Skeletal muscle satellite cell (primary cell): Measurements from ENCODE around the gene EXTL1.

ENCODE experiments used
- H3K27me3 ChIP-seq: 2 replicates; pipeline ENCODE4 v1.7.0; 2013; ENCODE audit warnings: low read length; ENCODE audit not compliant: control insufficient read depth, insufficient read depth
- H3K36me3 ChIP-seq: 2 replicates; pipeline ENCODE4 v1.7.0; 2013; ENCODE audit warnings: mild to moderate bottlenecking, control low read depth, low read length; ENCODE audit not compliant: insufficient read depth
- H3K4me1 ChIP-seq: 2 replicates; pipeline ENCODE4 v1.7.0; 2013; ENCODE audit warnings: low read length; ENCODE audit not compliant: control insufficient read depth, insufficient read depth
- H3K4me2 ChIP-seq: 2 replicates; pipeline ENCODE4 v1.7.0; 2013; ENCODE audit warnings: mild to moderate bottlenecking, low read length
- H3K4me3 ChIP-seq: 2 replicates; pipeline ENCODE4 v1.7.0; 2013; ENCODE audit warnings: low read length
- H3K9ac ChIP-seq: 2 replicates; pipeline ENCODE4 v1.7.0; 2013; ENCODE audit warnings: mild to moderate bottlenecking, low read depth, low read length, moderate library complexity
- H3K9me3 ChIP-seq: replicated peaks from 2 replicates; pipeline ENCODE4 v1.7.0; 2013; ENCODE audit warnings: mild to moderate bottlenecking, control low read depth, low read length

Gene EXTL1

GRCh38 chr1:26050248-26050640 is 28.7 kb downstream of the EXTL1 start:
- Histone ChIP-seq H3K9ac (no peak overlapping the region), H3K4me2 (no peak overlapping the region), H3K27me3 (peaks cover 85% of the 10 kb centered on the region), H3K9me3 (no peaks in the 10 kb centered on the region), H3K4me3 (no peak overlapping the region), H3K36me3 (no peaks in the 10 kb centered on the region), H3K4me1 (no peaks in the 10 kb centered on the region)

GRCh38 chr1:26053718-26054560 is 32.4 kb downstream of the EXTL1 start:
- H3K9me3 ChIP-seq = no peaks in the 10 kb centered on the region
- no peaks in the 10 kb centered on the region for H3K36me3 ChIP-seq
- no peak overlapping the region for H3K9ac ChIP-seq
- no peak overlapping the region for H3K4me2 ChIP-seq
- H3K4me1 ChIP-seq = no peaks in the 10 kb centered on the region
- H3K4me3 ChIP-seq = no peak overlapping the region
- H3K27me3 ChIP-seq = peaks cover 75% of the 10 kb centered on the region

DNA sequence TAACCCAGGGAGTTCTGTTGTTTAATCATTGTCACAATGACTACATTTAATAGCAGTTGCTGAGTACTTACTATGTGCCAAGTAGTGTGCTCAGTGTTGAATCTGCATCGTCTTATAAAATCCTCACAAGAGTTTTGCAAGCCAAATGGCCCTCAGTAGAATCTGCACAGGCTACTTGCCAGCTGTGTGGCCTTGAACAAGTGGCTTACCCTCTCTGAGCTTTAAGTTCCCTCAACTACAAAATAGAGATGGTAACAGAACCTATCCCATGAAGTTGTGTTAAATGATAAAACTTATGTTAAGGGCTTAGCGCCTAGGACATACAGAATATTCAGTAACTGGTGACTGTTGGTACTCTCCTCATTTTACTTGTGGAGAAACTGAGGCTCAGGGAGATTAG is 33.5 kb downstream of the EXTL1 start:
- no peak overlapping the region for H3K4me2 ChIP-seq
- no peaks in the 10 kb centered on the region for H3K4me1 ChIP-seq
- H3K4me3 ChIP-seq = no peak overlapping the region
- no peaks in the 10 kb centered on the region for H3K36me3 ChIP-seq
- H3K27me3 ChIP-seq = peaks cover 75% of the 10 kb centered on the region
- H3K9me3 ChIP-seq = no peaks in the 10 kb centered on the region
- no peak overlapping the region for H3K9ac ChIP-seq

DNA sequence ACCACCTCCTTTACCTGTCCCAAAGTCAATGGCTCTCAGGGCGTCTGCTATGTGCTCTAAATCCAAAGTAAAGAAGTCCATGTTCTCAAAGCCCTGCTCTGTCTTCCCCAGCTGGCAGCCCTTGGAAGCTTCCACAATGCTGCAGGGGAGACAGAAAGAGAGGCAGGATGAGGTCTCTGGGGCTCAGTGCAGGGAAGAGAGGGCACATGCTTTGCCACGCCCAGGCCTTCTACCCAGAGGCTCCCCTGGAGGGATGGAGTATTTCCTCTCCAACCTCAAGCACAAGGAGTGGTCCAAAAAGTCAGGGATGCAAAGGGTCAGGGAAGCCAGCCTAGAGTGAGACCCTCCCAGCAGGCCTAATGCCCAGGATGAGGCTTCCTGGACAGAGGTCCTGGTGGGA is 35.6 kb downstream of the EXTL1 start:
- H3K27me3 ChIP-seq = peaks cover 75% of the 10 kb centered on the region
- H3K4me1 ChIP-seq = no peaks in the 10 kb centered on the region
- H3K4me3 ChIP-seq = no peak overlapping the region
- no peaks in the 10 kb centered on the region for H3K36me3 ChIP-seq
- no peak overlapping the region for H3K9ac ChIP-seq
- no peaks in the 10 kb centered on the region for H3K9me3 ChIP-seq
- no peak overlapping the region for H3K4me2 ChIP-seq

DNA sequence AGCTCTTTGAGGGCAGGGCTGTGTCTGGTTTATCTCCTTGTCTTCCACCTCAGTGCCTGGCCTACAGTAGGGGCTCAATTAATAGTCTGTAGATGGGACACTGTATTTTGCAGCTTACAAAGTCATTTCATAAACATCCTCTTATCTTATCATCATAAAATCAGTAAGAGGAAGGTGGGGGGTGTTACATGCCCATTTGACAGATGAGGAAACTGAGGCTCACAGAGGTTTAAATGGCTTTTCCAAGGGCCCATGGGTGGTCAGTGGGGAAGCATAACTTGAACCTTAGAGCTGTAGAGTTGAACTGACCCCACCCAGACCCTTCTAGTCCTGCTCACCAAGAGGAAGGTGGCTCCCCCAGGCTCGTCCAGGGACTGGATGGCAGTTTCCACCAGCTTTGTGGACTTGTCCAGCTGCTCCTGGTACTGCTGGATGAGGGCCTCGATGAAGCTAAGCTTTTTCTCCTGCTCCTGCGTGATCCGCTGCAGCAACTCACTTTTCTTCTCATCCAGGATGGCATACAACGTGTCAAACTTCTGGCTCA is 36.5 kb downstream of the EXTL1 start:
- Histone ChIP-seq H3K27me3 (peaks cover 78% of the 10 kb centered on the region), H3K36me3 (no peaks in the 10 kb centered on the region), H3K9me3 (no peaks in the 10 kb centered on the region), H3K4me3 (no peak overlapping the region), H3K9ac (no peak overlapping the region), H3K4me2 (no peak overlapping the region), H3K4me1 (no peaks in the 10 kb centered on the region)

- H3K4me3 ChIP-seq = no peak overlapping the region
- H3K36me3 ChIP-seq = no peaks in the 10 kb centered on the region
- H3K9me3 ChIP-seq = no peaks in the 10 kb centered on the region
- no peaks in the 10 kb centered on the region for H3K4me1 ChIP-seq
- no peak overlapping the region for H3K4me2 ChIP-seq
- H3K9ac ChIP-seq = no peak overlapping the region
- H3K27me3 ChIP-seq = peaks cover 77% of the 10 kb centered on the region
These were observed 38.3 kb downstream of the EXTL1 start for GRCh38 chr1:26059906-26060305.

GRCh38 chr1:26060832-26061574 is 39.4 kb downstream of the EXTL1 start:
- Histone ChIP-seq H3K9me3 (no peaks in the 10 kb centered on the region), H3K4me1 (no peaks in the 10 kb centered on the region), H3K27me3 (peaks cover 81% of the 10 kb centered on the region)

GRCh38 chr1:26064553-26064952 is 43.0 kb downstream of the EXTL1 start:
- H3K9ac ChIP-seq = no peak overlapping the region
- peaks cover 77% of the 10 kb centered on the region for H3K27me3 ChIP-seq
- no peaks in the 10 kb centered on the region for H3K9me3 ChIP-seq
- no peak overlapping the region for H3K4me2 ChIP-seq
- no peaks in the 10 kb centered on the region for H3K36me3 ChIP-seq
- no peak overlapping the region for H3K4me3 ChIP-seq
- H3K4me1 ChIP-seq = no peaks in the 10 kb centered on the region

More at GRCh38 chr1:26060832-26061574, 39.4 kb downstream of the EXTL1 start:
- no peak overlapping the region for H3K4me3 ChIP-seq
- no peak overlapping the region for H3K4me2 ChIP-seq
- H3K9ac ChIP-seq = no peak overlapping the region
- no peaks in the 10 kb centered on the region for H3K36me3 ChIP-seq

DNA sequence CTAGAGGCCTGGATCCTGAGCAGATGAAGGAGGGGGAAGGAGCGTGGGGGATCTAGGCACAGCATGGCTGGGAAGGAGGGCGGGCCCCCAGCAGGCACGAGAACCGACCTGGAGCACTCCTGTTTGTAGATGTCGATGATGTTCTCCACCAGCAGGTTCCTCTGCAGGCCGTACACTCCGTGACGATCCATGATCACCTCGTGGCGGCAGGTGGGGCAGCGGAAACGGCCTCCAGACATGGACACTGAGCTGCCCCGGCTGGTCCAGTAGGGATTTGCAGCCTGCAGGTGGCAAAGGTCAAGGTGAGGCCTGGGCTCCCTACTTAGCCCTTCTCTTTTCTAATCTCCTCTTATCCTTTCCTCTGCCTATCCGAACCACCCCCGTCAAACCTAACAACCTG is 44.6 kb downstream of the EXTL1 start:
- H3K9me3 ChIP-seq = no peaks in the 10 kb centered on the region
- H3K27me3 ChIP-seq = peaks cover 77% of the 10 kb centered on the region
- H3K4me1 ChIP-seq = no peaks in the 10 kb centered on the region
- no peaks in the 10 kb centered on the region for H3K36me3 ChIP-seq
- no peak overlapping the region for H3K4me2 ChIP-seq
- H3K4me3 ChIP-seq = no peak overlapping the region
- no peak overlapping the region for H3K9ac ChIP-seq

- H3K4me2 ChIP-seq = no peak overlapping the region
- no peak overlapping the region for H3K4me3 ChIP-seq
- no peaks in the 10 kb centered on the region for H3K36me3 ChIP-seq
- no peaks in the 10 kb centered on the region for H3K9me3 ChIP-seq
- peaks cover 74% of the 10 kb centered on the region for H3K27me3 ChIP-seq
- H3K9ac ChIP-seq = no peak overlapping the region
- H3K4me1 ChIP-seq = no peaks in the 10 kb centered on the region
These were observed 45.3 kb downstream of the EXTL1 start for GRCh38 chr1:26066857-26067256.

DNA sequence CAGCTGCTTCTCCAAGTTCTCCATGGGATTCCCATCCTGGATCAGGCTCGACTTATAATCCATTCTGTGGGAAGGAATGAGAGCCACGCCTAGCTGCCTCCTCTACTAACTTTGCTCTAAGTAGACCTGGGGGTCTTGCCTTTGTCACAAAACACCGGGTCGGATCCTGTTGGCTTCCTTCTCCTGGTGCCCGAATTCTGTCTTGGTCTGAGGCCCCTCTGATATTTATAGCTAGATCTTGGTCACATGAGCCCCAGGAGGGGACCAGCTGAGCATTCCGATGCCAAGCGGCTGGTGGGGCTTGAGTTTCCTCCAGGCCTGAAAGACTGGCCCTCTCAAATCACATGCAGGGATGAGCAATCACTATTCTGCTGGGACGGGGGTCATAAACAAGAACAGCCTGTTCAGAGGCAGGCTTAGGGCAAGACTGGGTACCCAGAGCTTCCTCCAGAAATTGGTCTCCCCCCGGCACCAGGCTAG is 45.9 kb downstream of the EXTL1 start, which contains the start of gene TRIM63:
TSS of gene TRIM63 (minus strand) at position 199 of the 480 bp plus-strand sequence. CDS start at position 63, 136 bp downstream.
- no peak within 1 kb of the TSS for H3K4me2 ChIP-seq
- H3K9me3 ChIP-seq = no peaks in the 10 kb centered on the region
- no peak within 1 kb of the TSS for H3K9ac ChIP-seq
- peaks cover 78% of the 10 kb centered on the region for H3K27me3 ChIP-seq
- no peaks in the 10 kb centered on the region for H3K4me1 ChIP-seq
- H3K36me3 ChIP-seq = no peaks in the 10 kb centered on the region
- no peak within 1 kb of the TSS for H3K4me3 ChIP-seq
